DMS153 treated with DMSO at 0.1 percent for 48 hours (cell line): Measurements from ENCODE around the gene XYLT1.
A peak's percentile ranks its signal among the peaks of the same experiment; 100 is the strongest.

Source experiments
- DNase-seq: peaks from one replicate; lab custom pipeline; 2025; ENCODE audit not compliant: unreplicated experiment; lab: John Stamatoyannopoulos, UW

The XYLT1 gene

GRCh38 chr16:17377360-17378324 is 93.1 kb downstream of the XYLT1 start:
- DNase-seq = peak; percentile 22

GRCh38 chr16:17375461-17376304 is 95.1 kb downstream of the XYLT1 start:
- peak; percentile 38 for DNase-seq

DNA sequence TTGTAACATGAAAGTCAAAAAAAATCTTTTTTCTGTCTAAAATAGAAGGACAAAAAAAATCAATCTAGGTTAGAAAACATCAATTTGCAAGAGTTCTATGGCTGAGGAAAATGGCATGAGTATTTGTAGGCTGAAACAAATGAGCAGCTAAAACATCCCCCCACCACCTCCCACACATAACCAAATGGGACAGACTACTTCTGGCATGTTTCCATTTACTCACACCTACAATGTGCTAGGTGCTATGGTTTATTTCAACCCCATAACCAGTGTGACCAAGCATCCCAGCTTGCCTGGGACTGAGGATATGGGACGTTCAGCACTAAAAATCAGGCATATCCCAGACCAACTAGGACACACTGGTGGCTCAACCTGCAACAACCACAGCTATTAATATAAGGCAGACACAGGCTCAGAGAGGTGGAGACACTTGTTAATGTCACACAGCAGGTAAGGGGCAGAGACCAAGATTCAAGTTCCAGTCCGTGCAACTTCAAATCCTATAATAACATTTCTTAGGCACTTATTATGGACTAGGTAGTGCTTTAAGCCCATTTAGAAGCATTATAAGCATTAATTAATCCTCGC is 96.0 kb downstream of the XYLT1 start:
- DNase-seq = no peak

- no peak for DNase-seq
Measured at GRCh38 chr16:17373533-17373932, 97.2 kb downstream of the XYLT1 start.

- no peak for DNase-seq
Measured at GRCh38 chr16:17372386-17372785, 98.4 kb downstream of the XYLT1 start.

- DNase-seq = no peak
Measured at GRCh38 chr16:17371299-17371698, 99.5 kb downstream of the XYLT1 start.

DNA sequence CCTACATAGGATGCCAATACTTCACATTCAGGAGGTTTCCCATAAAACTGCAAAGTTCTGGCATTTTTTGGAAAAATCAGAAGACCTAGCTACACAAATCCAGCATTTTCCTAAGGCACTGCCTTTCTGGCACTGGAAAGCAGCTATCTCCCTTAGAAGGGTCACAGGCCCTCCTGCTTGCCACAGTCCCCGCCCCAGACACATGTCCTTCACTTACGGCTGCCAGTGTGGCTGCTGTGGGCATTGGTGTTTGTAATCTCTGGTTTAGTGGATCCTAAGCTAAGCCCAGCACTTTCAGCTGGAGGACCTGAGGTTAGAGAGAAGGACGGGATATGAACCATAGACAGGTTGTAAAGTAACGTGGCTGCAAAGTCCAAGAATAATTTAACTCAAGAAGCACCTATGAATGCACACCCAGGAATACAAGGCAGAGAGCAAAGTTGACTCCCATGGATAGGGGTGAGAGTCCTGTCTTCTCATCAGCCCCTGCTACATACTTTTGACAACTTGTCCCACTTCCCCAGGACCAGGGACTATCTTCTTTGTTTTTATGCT is 100.0 kb downstream of the XYLT1 start:
- no peak for DNase-seq

DNA sequence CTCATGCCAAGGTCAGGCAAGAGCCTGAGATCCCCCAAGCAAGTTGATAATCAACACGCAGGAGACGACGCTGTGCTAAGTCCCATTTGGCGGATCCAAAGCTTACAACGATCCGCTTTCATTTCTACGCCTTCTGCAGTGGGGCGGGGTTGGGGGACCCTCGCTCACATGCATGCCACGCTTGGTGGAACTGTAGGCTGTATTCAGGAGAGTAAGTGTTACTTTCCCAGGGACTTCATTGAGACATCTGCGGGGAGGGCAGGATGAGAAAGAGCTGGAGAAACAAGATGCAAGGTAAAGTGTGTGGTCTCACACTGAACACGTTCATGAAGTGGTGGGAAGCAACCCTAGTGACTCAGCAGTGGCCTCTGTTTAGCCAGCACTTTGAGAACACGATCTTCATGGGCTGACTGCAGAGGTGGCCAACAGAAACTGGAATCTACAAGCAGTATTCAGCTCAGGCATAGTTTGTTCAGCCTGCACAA is 100.5 kb downstream of the XYLT1 start:
- DNase-seq = no peak

- no peak for DNase-seq
Measured at GRCh38 chr16:17369421-17370222, 101.1 kb downstream of the XYLT1 start.

- DNase-seq = no peak
Measured at GRCh38 chr16:17368951-17369350, 101.8 kb downstream of the XYLT1 start.

- no peak for DNase-seq
Measured at GRCh38 chr16:17368446-17368845, 102.3 kb downstream of the XYLT1 start.

DNA sequence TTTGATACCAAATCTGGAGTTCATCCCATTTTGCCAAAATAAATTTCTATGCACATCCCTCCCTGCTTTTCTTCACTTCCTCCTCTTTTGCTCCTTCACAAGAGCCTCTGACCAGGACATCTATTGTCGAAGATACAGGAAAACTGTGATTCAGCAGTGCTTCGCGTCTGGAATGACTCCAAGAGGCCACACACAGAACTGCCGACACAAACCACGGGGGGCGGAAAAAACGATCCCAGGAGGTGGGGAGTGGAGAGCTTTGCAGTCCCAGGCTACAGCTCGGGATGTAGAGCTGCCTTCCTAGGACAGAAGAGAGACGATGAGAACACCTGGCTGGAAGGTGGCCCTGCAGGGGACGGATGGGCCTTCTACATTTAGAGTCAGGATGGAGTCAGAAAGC is 102.8 kb downstream of the XYLT1 start:
- peak; percentile 39 for DNase-seq

DNA sequence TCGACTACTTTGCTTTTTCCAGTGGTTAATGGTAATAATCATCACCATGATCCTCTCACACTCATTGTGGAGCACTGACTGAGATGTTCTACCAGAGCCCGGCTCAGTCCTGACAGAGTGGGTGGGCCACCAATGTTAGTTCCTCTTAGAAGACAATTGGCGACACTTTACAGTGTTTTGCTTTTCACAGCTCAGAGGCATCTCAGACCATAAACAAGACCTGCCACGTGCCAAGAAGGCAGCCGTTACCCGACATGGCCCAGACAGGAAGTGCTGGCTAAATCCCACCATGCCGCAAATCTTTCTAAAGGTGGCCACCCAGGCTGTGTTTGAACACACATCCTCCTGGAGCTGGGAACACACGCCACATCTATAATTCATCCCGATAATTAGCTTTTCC is 103.7 kb downstream of the XYLT1 start:
- DNase-seq = no peak

DNA sequence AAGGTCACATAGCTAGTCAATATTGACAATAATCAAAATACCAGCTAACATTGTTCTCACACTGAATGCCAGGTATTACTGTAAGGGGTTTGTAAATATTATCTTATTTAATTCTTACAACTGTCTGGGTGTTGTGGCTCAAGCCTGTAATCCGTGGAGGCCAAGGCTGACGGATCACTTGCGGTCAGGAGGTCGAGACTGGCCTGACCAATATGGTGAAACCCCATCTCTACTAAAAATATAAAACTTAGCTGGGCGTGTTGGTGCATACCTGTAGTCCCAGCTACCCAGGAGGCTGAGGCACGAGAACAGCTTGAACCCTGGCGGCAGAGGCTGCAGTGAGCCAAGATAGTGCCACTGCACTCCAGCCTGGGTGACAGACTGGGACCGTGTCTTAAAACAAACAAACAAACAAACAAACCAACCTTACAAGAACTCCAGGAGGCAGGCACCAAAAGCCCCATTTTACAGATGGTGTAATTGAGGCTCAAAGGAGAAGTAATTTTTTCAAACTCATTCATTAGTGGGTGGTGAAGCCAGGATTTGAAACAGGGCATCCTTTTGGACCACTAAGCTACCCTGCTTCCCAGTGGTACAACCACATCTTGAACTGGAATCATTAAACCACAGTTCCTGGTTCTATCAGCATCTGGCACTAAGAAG is 104.3 kb downstream of the XYLT1 start:
- DNase-seq = no peak

- DNase-seq = no peak
Measured at GRCh38 chr16:17365591-17366298, 105.0 kb downstream of the XYLT1 start.

DNA sequence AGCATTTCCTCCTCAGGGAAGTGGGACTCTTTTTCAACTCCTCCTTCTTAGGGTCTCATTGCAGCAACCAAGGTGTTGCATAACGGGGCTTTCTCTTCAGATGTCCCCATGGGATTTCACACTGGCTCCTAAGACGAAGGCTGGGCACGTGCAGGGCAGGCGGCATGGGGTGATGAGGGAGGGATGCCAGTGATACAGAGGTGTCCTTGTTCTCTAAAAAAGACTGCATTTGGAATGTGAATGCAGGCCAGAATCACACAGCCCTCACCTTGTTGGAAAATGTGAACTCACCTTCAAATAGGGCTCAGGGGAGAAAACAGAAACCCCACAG is 105.6 kb downstream of the XYLT1 start:
- no peak for DNase-seq

DNA sequence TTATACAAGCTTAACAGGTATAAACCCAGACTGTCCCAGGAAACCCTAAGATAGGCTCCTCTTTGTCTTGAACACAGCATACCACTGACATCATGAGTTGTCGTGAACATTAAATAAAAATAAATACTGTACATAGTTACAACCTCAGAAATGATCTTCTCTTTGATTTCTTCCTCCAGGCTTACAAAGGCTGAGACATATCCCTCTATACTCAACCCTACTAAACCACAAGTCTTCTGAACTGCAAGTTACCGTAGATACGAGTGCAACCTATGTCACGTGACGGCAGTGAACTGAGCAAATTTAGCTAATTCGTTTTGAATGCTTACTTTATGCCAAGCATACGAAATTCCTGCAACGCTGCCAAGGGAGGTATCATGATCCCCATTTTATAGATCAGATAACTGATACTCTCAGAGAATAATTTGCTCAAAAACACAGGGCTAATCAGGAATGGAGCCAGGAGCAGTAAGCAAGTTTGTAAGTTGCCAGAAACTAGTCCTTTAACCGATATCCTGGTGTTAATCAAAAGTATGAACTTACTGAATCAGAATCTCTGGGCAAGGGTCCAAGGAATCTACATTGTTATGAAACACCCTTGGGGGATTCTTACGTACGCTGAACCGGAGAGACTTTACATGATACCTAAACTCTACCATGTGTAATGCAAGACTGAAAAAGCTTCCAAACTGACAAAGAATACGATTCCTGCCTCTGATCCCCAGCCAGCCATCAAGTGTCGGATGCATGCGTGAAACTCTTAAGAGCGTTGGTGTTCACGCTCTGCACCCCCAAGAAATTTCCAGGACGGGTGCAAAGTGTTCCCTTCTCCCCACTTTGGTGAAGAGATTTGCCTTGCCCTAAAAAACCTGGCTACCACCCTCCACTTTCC is 106.2 kb downstream of the XYLT1 start:
- no peak for DNase-seq

DNA sequence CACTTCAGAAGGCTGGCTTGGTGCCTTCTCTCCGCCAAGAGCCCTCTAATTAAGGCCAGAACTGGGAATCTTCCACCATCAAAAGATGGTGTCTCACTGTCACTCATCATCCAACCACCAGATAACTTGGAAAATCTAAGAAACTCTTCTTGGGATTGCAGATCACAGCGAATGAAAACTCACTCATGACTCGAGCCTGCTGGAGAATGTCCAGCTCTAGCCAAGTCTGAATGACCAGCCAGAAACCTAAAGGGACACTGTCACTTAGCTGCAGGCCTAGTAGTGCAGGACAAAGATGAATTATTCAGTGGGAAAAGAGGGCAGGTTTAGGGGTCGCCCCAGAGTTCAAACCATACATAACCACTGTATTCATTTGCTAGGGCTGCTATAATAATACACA is 107.8 kb downstream of the XYLT1 start:
- no peak for DNase-seq
